Activated T-helper 2 cell treated with anti-CD3 and anti-CD28 coated beads, Interferon-gamma antibody, Interleukin-2, Interleukin-4, amounts not matched to agents 10 μg/mL and 5 μg/mL and 100 μg/mL, durations not matched to agents 14 hours and 24 hours and 36 hours (primary cell): ENCODE measurements around the gene RMP24.
"Not testable (repeated sequence)": the region's sequence is repeated elsewhere in the genome, so short reads cannot be mapped to it uniquely, and the experiment has no call there.

ENCODE experiments used
- DNase-seq: peaks from one replicate; pipeline ENCODE4 v3.0.0; 2021; ENCODE audit warnings: low spot score
- H3K27ac Mint-ChIP-seq: one replicate; pipeline ENCODE4 v1.8.0; 2021; ENCODE audit warnings: mixed read lengths
- H3K27me3 Mint-ChIP-seq: one replicate; pipeline ENCODE4 v1.8.0; 2021; ENCODE audit warnings: low read depth, mixed read lengths
- H3K36me3 Mint-ChIP-seq: one replicate; pipeline ENCODE4 v1.8.0; 2021; ENCODE audit warnings: low read depth, mixed read lengths
- H3K4me1 Mint-ChIP-seq: one replicate; pipeline ENCODE4 v1.8.0; 2021; ENCODE audit warnings: low read depth, mixed read lengths
- H3K4me3 Mint-ChIP-seq: one replicate; pipeline ENCODE4 v1.8.0; 2021; ENCODE audit warnings: low read depth, mild to moderate bottlenecking, moderate library complexity, mixed read lengths
- H3K9me3 Mint-ChIP-seq: one replicate; pipeline ENCODE4 v1.8.0; 2021; ENCODE audit warnings: mixed read lengths
- intact Hi-C: fragments of 100-400 bp; cut with micrococcal nuclease; formaldehyde crosslinking; loops from one replicate; pipeline ENCODE4 v1.15.1; 2023

The RMP24 gene

GRCh38 chr18:35942661-35943060, 29.8 kb upstream of the RMP24 start:
- Mint-ChIP-seq H3K27me3 (peaks cover 8% of the 10 kb centered on the region), H3K4me1 (no peaks in the 10 kb centered on the region), H3K27ac (no peak overlapping the region), H3K9me3 (no peaks in the 10 kb centered on the region), H3K4me3 (no peak overlapping the region), H3K36me3 (no peaks in the 10 kb centered on the region)
- no peak for DNase-seq
- intact Hi-C loops, result no loop called here

GRCh38 chr18:35948080-35948479, 24.4 kb upstream of the RMP24 start:
- DNase-seq, result no peak
- Mint-ChIP-seq H3K36me3 (no peaks in the 10 kb centered on the region), H3K9me3 (no peaks in the 10 kb centered on the region), H3K4me1 (peaks cover 3% of the 10 kb centered on the region), H3K27me3 (peaks cover 12% of the 10 kb centered on the region), H3K4me3 (no peak overlapping the region), H3K27ac (no peak overlapping the region)
- intact Hi-C loops, result no loop called here

GRCh38 chr18:35949090-35949489, 23.4 kb upstream of the RMP24 start:
- Mint-ChIP-seq H3K36me3 (no peaks in the 10 kb centered on the region), H3K4me1 (peaks cover 3% of the 10 kb centered on the region), H3K27me3 (peaks cover 14% of the 10 kb centered on the region), H3K9me3 (no peaks in the 10 kb centered on the region), H3K27ac (no peak overlapping the region), H3K4me3 (no peak overlapping the region)
- intact Hi-C loops, result no loop called here
- no peak for DNase-seq

- Mint-ChIP-seq H3K4me3 (peak overlapping the region; percentile 76), H3K27ac (no peak overlapping the region), H3K36me3 (no peaks in the 10 kb centered on the region), H3K4me1 (peaks cover 3% of the 10 kb centered on the region), H3K27me3 (peaks cover 14% of the 10 kb centered on the region), H3K9me3 (no peaks in the 10 kb centered on the region)
- intact Hi-C loops, result loop anchor here (1.0 to 10.0 kb wide), 2 partner anchors 194 to 565 kb away; no protein-coding TSS in a partner anchor
- peak; percentile 33 for DNase-seq
These were observed 22.4 kb upstream of the RMP24 start for GRCh38 chr18:35949903-35950627.

- Mint-ChIP-seq H3K9me3 (no peaks in the 10 kb centered on the region), H3K36me3 (no peaks in the 10 kb centered on the region), H3K27me3 (peaks cover 14% of the 10 kb centered on the region), H3K4me1 (peaks cover 3% of the 10 kb centered on the region), H3K4me3 (no peak overlapping the region), H3K27ac (no peak overlapping the region)
- intact Hi-C loops, result loop anchor here (1.0 to 10.0 kb wide), 2 partner anchors 194 to 566 kb away; no protein-coding TSS in a partner anchor
- DNase-seq, result no peak
These were observed 21.9 kb upstream of the RMP24 start for GRCh38 chr18:35950628-35950982.

- Mint-ChIP-seq H3K9me3 (no peaks in the 10 kb centered on the region), H3K36me3 (no peaks in the 10 kb centered on the region), H3K27me3 (peaks cover 24% of the 10 kb centered on the region), H3K4me1 (peaks cover 3% of the 10 kb centered on the region), H3K4me3 (no peak overlapping the region), H3K27ac (no peak overlapping the region)
- DNase-seq, result no peak
- intact Hi-C loops, result loop anchor here (10.0 kb wide), 1 partner anchor 569 kb away; no protein-coding TSS in a partner anchor
These were observed 18.8 kb upstream of the RMP24 start for GRCh38 chr18:35953688-35954087.

- peaks cover 19% of the 10 kb centered on the region for H3K27me3 Mint-ChIP-seq
- H3K4me3 Mint-ChIP-seq, result no peak overlapping the region
These were observed 16.3 kb upstream of the RMP24 start for GRCh38 chr18:35956226-35956625.

GRCh38 chr18:35962320-35962719, 10.2 kb upstream of the RMP24 start:
- Mint-ChIP-seq H3K36me3 (no peaks in the 10 kb centered on the region), H3K27me3 (peaks cover 11% of the 10 kb centered on the region), H3K4me1 (peaks cover 2% of the 10 kb centered on the region), H3K4me3 (no peak overlapping the region), H3K27ac (no peak overlapping the region), H3K9me3 (peaks cover 6% of the 10 kb centered on the region)
- intact Hi-C loops, result no loop called here
- no peak for DNase-seq

More at GRCh38 chr18:35956226-35956625, 16.3 kb upstream of the RMP24 start:
- no peaks in the 10 kb centered on the region for H3K4me1 Mint-ChIP-seq
- no peaks in the 10 kb centered on the region for H3K36me3 Mint-ChIP-seq
- H3K9me3 Mint-ChIP-seq, result peaks cover 6% of the 10 kb centered on the region
- H3K27ac Mint-ChIP-seq, result no peak overlapping the region
- intact Hi-C loops, result loop anchor here (10.0 kb wide), 1 partner anchor 571 kb away; no protein-coding TSS in a partner anchor
- no peak for DNase-seq

GRCh38 chr18:35964319-35964718, 8.2 kb upstream of the RMP24 start:
- Mint-ChIP-seq H3K27me3 (peaks cover 7% of the 10 kb centered on the region), H3K9me3 (peaks cover 6% of the 10 kb centered on the region), H3K36me3 (no peaks in the 10 kb centered on the region), H3K4me1 (peaks cover 6% of the 10 kb centered on the region), H3K4me3 (no peak overlapping the region), H3K27ac (peak overlapping the region; percentile 32)
- DNase-seq, result no peak
- intact Hi-C loops, result no loop called here

GRCh38 chr18:35967866-35968265, 4.6 kb upstream of the RMP24 start:
- H3K27ac Mint-ChIP-seq, intact Hi-C loops, DNase-seq, H3K27me3 Mint-ChIP-seq, H3K4me3 Mint-ChIP-seq, H3K9me3 Mint-ChIP-seq, H3K36me3 Mint-ChIP-seq: not testable (repeated sequence)
- H3K4me1 Mint-ChIP-seq, result peaks cover 17% of the 10 kb centered on the region

- Mint-ChIP-seq H3K9me3 (no peaks in the 10 kb centered on the region), H3K36me3 (peaks cover 7% of the 10 kb centered on the region), H3K4me3 (no peak overlapping the region), H3K27me3 (no peaks in the 10 kb centered on the region), H3K27ac (no peak overlapping the region), H3K4me1 (peaks cover 22% of the 10 kb centered on the region)
- intact Hi-C loops, result no loop called here
- DNase-seq, result no peak
These were observed 4.1 kb upstream of the RMP24 start for GRCh38 chr18:35968278-35968880.

GRCh38 chr18:35969676-35970075, 2.8 kb upstream of the RMP24 start:
- Mint-ChIP-seq H3K27ac (peak overlapping the region; percentile 25), H3K4me3 (peak overlapping the region; percentile 54), H3K9me3 (no peaks in the 10 kb centered on the region), H3K27me3 (no peaks in the 10 kb centered on the region), H3K36me3 (peaks cover 15% of the 10 kb centered on the region), H3K4me1 (peaks cover 31% of the 10 kb centered on the region)
- no peak for DNase-seq
- intact Hi-C loops, result loop anchor here (5.0 kb wide), 3 partner anchors 387 to 992 kb away; partner anchors contain the start of genes GALNT1 and MAPRE2

GRCh38 chr18:35971661-35972196, 750 bp upstream of the RMP24 start:
- Mint-ChIP-seq H3K4me3 (peak overlapping the region; percentile 96), H3K27ac (peak overlapping the region; percentile 94), H3K36me3 (peaks cover 29% of the 10 kb centered on the region), H3K27me3 (no peaks in the 10 kb centered on the region), H3K9me3 (no peaks in the 10 kb centered on the region), H3K4me1 (peaks cover 39% of the 10 kb centered on the region)
- DNase-seq, result no peak
- intact Hi-C loops, result loop anchor here (1.0 to 5.0 kb wide), 10 partner anchors 96 to 994 kb away; partner anchors contain the start of genes ELP2, GALNT1, INO80C and KIAA1328
